NCI-H146 treated with DMSO at 0.1 percent for 48 hours (cell line): ENCODE measurements around the gene MAP1LC3B2.

Source experiments
- DNase-seq: peaks from one replicate; lab custom pipeline; 2025; ENCODE audit not compliant: unreplicated experiment; lab: John Stamatoyannopoulos, UW

MAP1LC3B2 gene

GRCh38 chr12:116537101-116537904 is 21.9 kb upstream of the MAP1LC3B2 start:
- no peak for DNase-seq

GRCh38 chr12:116538076-116538591 is 21.0 kb upstream of the MAP1LC3B2 start:
- no peak for DNase-seq

- DNase-seq = no peak
These were observed 20.4 kb upstream of the MAP1LC3B2 start for GRCh38 chr12:116538682-116539305.

GRCh38 chr12:116539361-116539771 is 19.8 kb upstream of the MAP1LC3B2 start:
- DNase-seq = no peak

- DNase-seq = no peak
These were observed 19.2 kb upstream of the MAP1LC3B2 start for GRCh38 chr12:116539905-116540482.

GRCh38 chr12:116540622-116541152 is 18.5 kb upstream of the MAP1LC3B2 start:
- no peak for DNase-seq

GRCh38 chr12:116541547-116542344 is 17.4 kb upstream of the MAP1LC3B2 start:
- DNase-seq = no peak

GRCh38 chr12:116542345-116542956 is 16.7 kb upstream of the MAP1LC3B2 start:
- no peak for DNase-seq

GRCh38 chr12:116544656-116545055 is 14.5 kb upstream of the MAP1LC3B2 start:
- DNase-seq = no peak

GRCh38 chr12:116545144-116545543 is 14.0 kb upstream of the MAP1LC3B2 start:
- DNase-seq = no peak

- no peak for DNase-seq
These were observed 13.2 kb upstream of the MAP1LC3B2 start for GRCh38 chr12:116545936-116546335.

- no peak for DNase-seq
These were observed 11.2 kb upstream of the MAP1LC3B2 start for GRCh38 chr12:116547955-116548501.

GRCh38 chr12:116549993-116550392 is 9.2 kb upstream of the MAP1LC3B2 start:
- no peak for DNase-seq

- no peak for DNase-seq
These were observed 8.0 kb upstream of the MAP1LC3B2 start for GRCh38 chr12:116551151-116551550.

- DNase-seq = no peak
These were observed 7.6 kb upstream of the MAP1LC3B2 start for GRCh38 chr12:116551619-116551951.

- no peak for DNase-seq
These were observed 7.0 kb upstream of the MAP1LC3B2 start for GRCh38 chr12:116551952-116552772.

GRCh38 chr12:116552773-116553373 is 6.3 kb upstream of the MAP1LC3B2 start:
- no peak for DNase-seq

- DNase-seq = no peak
These were observed 2.7 kb upstream of the MAP1LC3B2 start for GRCh38 chr12:116556356-116556952.
